Endothelial cell of umbilical vein (primary cell): ENCODE measurements around the gene TESMIN.

ENCODE experiments used
- CTCF ChIP-seq, 2 donors: IDR thresholded peaks; 1 replicate in 1 of 2; 2 replicates in 1 of 2; pipeline ENCODE4 v1.5.1; 2011; ENCODE audit warnings: low read length in 2 of 2, mild to moderate bottlenecking in 2 of 2, moderate library complexity in 2 of 2, control low read depth in 1 of 2, inconsistent platforms in 1 of 2, low read depth in 1 of 2; ENCODE audit not compliant: insufficient read depth in 1 of 2; ENCODE audit errors: extremely low read depth in 1 of 2
- FOS ChIP-seq: IDR thresholded peaks from 2 replicates; pipeline ENCODE4 v1.6.1; 2011; ENCODE audit warnings: mild to moderate bottlenecking, low read length, moderate library complexity, borderline replicate concordance; ENCODE audit not compliant: insufficient read depth
- POLR2A ChIP-seq: IDR thresholded peaks from 2 replicates; pipeline ENCODE4 v1.6.1; 2012; ENCODE audit warnings: low read depth, mild to moderate bottlenecking, control low read depth, low read length
- POLR2AphosphoS5 ChIP-seq: IDR thresholded peaks from 2 replicates; pipeline ENCODE4 v1.6.1; 2012; ENCODE audit warnings: low read depth, mild to moderate bottlenecking, control low read depth, low read length, moderate library complexity; ENCODE audit not compliant: insufficient read depth

DNA sequence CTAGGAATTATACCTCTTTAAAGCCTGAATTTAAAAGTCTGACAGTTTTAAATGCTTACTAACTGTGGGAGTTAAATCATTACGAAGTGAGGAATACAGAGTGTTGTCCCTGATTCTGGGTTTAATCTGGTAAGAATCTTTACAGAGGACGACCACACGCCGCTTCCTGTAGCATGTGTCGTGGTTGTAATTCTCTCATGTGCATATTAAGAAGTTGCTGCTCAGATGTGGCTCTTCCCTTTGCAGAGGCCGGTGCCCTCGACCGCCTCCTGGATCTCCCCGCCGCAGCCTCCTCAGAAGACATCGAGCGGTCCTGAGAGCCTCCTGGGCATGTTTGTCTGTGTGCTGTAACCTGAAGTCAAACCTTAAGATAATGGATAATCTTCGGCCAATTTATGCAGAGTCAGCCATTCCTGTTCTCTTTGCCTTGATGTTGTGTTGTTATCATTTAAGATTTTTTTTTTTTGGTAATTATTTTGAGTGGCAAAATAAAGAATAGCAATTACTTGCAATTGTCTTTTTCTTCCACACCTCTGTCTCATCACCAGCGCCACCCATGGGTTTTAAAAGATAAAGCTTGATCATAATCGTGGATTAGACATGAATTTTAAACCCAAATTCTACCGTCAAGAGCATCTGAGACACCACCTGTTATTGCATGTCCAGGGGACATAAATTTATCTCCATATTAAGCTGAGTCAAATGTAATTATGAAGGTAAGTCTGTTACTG is 60.5 kb downstream of the TESMIN start:
- TF ChIP-seq POLR2AphosphoS5 (no peak), CTCF (IDR thresholded peaks at IDR 0.05; ENCODE audit: extremely low read depth in 1 of 2, insufficient read depth in 1 of 2, low read depth in 1 of 2, low read length in 2 of 2) (no peak), FOS (no peak), POLR2A (no peak)
